ENCODE measurements around the gene RSPH10B.
"Not testable (repeated sequence)": the region's sequence is repeated elsewhere in the genome, so short reads cannot be mapped to it uniquely, and the experiment has no call there.

DNA sequence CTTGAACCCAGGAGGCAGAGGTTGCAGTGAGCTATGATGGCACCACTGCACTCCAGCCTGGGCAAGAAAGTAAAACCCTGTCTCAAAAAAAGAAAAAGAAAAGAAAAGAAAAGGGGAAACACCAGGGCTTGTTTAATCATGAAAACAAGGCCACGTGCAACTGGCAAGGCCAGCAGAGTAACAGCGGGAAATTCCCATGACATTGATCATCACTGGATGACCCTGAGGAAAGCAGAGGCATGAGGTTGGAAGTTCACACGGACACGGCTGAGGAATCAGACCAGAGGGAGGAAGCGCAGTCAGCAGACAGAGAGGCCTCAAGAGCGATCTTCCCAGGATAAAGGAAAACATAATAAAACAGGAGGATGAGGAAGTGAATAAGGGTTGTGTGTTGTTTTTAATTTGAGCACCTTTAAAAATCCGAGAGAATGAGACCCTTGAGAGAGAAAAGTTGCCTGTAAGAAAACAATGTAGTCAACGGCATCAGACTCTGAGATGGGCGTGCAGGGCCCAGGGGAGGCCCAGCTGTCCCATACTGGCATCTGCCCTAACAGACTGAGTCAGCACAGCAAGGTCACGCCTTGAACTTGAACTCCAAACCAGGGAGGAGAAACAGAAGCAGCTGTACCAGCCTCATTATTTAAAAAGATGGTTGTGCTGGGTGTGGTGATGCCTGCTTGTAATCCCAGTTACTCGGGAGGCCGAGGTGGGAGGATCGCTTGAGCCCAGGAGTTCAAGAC is 38.4 kb downstream of the RSPH10B start:
- TF ChIP-seq, protein P1, sequence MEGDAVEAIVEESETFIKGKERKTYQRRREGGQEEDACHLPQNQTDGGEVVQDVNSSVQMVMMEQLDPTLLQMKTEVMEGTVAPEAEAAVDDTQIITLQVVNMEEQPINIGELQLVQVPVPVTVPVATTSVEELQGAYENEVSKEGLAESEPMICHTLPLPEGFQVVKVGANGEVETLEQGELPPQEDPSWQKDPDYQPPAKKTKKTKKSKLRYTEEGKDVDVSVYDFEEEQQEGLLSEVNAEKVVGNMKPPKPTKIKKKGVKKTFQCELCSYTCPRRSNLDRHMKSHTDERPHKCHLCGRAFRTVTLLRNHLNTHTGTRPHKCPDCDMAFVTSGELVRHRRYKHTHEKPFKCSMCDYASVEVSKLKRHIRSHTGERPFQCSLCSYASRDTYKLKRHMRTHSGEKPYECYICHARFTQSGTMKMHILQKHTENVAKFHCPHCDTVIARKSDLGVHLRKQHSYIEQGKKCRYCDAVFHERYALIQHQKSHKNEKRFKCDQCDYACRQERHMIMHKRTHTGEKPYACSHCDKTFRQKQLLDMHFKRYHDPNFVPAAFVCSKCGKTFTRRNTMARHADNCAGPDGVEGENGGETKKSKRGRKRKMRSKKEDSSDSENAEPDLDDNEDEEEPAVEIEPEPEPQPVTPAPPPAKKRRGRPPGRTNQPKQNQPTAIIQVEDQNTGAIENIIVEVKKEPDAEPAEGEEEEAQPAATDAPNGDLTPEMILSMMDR (IDR thresholded peaks at IDR 0.05): not testable (repeated sequence)
- TF ChIP-seq POLR2AphosphoS5 (IDR thresholded peaks at IDR 0.05); POLR2A (IDR thresholded peaks at IDR 0.05); EP300 (IDR thresholded peaks at IDR 0.05; ENCODE audit: low read depth): not testable (repeated sequence)

All from transverse colon (tissue), 4 donors.